Stimulated activated CD4-positive, alpha-beta T cell treated with anti-CD3 and anti-CD28 coated beads, Interleukin-15, amount 100 ng/mL, for 1 hour (primary cell): ENCODE measurements around the gene C12orf56.
"Not testable (repeated sequence)": the region's sequence is repeated elsewhere in the genome, so short reads cannot be mapped to it uniquely, and the experiment has no call there.

Experiments used
- DNase-seq, 2 donors: peaks; one replicate each; pipeline ENCODE4 v3.0.0-alpha.2; 2020; ENCODE audit warnings: low read depth in 1 of 2, low spot score in 1 of 2

Gene C12orf56

GRCh38 chr12:64311877-64312276 lies 78.7 kb downstream of the C12orf56 start:
- DNase-seq = no peak

DNA sequence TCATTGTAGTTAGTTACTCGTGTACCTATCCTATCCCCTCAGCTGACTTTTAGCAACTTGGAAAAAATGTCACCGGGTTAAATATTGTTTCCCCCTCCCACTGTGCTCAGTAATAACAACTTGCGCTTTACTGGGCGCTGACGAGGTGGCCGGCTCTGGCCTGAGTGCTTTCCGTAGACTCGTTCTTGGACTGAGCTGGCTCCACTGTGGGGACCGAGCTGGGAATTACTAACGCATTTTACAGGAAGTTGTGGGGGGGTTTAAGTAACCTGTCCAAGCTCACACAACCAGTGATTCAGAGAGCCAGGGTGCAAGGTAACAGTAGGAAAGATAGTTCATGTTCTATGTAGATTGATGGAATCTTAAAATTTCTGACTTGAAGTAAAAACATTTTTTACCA lies 86.0 kb downstream of the C12orf56 start:
- no peak for DNase-seq

- no peak for DNase-seq
Observed at GRCh38 chr12:64299628-64300027, 90.9 kb downstream of the C12orf56 start.

GRCh38 chr12:64296301-64296700 lies 94.3 kb downstream of the C12orf56 start:
- no peak for DNase-seq

DNA sequence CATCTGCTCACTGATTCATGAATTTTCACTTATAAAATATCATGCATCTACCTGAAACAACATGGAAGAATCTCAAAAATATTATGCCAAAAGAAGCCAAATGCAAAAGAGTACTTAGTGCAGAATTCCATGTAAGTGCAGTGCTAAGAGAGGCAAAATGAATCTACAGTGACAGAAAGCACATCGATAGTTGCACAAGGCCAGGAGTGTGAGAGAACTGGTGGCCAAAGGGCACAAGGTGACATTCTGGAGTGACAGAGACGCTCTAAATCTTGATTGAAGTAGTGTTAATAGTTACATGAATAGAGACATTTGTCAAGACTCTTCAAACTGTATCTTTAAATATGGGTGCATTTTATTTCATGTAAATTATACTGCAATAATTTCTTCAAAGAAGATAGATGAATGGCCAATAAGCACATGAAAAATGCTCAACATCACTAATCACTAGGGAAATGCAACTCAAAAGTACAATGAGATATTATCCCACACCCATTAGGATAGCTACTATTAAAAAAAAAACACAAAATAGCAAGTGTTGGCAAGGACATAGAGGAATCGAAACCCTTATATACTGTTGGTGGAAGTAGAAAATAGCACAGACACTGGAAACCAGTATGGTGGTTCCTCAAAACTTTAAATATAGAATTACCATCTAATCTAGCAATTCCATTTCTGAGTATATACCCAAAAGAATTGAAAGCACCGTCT lies 96.7 kb downstream of the C12orf56 start:
- no peak for DNase-seq

DNA sequence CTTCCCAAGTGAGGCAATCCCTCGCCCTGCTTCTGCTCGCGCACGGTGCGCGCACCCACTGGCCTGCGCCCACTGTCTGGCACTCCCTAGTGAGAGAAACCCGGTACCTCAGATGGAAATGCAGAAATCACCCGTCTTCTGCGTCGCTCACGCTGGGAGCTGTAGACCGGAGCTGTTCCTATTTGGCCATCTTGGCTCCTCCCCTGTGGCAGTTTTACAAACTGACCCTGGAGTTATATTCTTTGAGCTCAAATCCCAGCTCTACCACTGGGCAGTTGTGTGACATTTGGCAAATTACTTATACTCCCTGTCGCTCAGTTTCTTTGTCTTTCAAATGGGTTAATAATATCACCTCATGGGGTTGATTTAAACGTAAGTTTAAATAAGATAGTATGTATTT lies 97.4 kb downstream of the C12orf56 start:
- not testable (repeated sequence) for DNase-seq

GRCh38 chr12:64286521-64286920 lies 104.0 kb downstream of the C12orf56 start:
- DNase-seq = no peak

GRCh38 chr12:64284256-64284655 lies 106.3 kb downstream of the C12orf56 start:
- DNase-seq = no peak

- DNase-seq = no peak
Observed at GRCh38 chr12:64278421-64278820, 112.1 kb downstream of the C12orf56 start.

DNA sequence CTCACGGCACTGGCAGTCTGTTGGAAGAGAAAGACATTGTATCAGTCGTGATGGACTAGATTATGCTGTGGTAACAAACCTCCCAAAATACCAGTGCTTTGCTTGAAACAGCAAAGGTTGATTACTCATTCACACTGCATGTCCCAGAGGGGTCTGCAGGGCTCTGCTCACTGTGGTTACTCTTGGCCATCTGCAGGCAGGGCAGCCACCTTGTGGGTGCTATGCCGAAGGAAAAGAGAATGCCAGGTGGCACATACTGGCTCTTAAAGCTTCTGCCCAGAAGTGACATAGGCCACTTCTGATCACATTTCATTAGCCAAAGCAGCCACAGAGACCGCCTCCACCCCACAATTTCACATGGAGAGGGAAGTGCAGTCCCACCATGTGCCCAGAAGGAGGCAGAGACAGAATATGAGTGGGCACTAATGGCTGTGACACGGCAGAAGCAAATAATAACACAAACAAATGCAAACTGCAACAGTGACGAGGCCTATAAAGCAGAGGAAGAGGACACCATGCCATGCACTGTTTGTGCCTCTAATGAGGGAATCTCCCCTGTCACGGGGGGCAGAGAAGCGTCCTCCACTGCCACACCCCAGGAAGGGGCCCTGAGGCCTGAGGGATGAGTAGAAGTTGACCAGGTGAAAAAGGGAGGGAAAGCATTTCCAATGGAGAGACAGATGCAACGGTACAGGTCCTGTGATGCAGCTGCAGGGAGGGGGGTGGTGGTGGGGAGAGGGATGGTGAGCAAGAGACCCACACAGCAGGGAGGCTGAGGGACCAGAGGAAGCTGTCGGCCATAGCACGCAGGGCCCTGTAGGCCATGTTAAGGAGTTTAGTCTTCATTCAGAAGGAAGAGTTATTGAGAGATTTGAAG lies 116.8 kb downstream of the C12orf56 start:
- DNase-seq = no peak

DNA sequence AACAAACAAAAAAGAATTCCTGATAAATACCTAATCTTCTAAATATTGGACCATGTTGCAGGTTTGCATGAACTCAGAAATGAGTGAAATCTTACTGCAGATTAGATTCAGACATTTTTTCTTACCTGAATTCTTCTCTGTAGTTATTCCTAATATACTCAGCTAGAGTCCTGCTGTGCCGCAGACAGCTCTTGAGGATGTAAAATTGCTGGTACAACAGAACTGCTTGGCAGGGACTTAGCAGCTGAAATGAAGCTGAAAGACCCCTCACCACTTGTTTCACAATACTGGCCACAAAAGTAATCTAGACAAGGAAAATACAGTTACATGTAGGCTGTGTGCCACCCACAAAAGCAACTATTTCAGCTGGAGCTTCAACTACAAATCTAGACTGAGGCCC lies 120.1 kb downstream of the C12orf56 start:
- no peak for DNase-seq

DNA sequence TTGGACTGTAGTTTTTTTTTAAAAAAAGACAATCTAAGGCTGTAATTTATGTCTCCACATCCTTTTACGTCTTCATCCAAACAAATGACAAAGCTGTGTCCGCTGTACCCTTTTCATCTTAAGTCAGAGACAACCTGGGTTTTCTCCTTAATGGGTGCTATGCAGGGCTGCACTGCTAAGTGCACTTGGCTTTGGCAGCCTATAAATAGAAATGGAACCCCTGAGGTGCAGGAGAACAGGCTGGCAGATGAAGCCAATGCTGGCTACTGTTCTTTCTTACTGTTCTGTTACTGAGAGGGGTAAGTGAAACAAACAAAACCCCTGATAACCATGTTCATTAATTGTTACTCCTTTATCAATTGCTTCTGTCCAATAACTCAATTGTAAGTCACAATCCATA lies 121.4 kb downstream of the C12orf56 start:
- DNase-seq = no peak

- DNase-seq = no peak
Observed at GRCh38 chr12:64268409-64268808, 122.1 kb downstream of the C12orf56 start.

DNA sequence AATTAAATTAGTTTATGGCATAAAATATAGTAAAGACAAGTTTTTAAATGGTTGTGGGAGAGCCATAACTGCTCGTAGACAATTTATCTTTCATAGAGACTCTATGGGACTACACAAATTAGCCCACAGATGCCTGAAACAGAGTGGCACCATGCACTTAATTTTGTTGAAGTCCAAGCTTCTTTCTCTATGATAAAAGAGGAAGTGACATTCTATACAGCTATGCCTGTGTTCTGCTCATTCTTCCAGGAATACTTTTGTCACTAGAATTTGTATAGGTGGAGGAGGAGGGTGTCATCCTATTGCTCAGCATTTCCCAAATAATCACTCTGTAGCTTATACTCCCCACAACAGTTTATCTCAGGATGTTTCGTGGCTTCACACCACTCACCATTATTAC lies 124.7 kb downstream of the C12orf56 start:
- DNase-seq = no peak

DNA sequence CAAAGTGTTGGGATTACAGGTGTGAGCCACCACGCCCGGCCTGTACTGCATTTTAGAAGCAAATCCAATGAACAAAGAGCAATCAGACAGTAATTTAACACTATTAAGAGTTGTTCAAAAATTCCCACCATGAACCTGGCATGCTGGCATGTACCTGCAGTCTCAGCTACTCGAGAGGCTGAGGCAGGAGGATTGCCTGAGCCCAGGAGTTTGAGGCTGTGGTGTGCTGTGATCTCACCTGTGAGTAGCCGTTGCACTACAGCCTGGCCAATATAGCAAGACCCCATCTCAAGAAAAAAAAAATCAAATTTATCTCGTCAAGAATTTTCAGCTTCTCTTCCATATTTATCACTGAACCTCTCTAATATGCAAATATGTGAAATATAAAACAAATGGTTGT lies 128.7 kb downstream of the C12orf56 start:
- no peak for DNase-seq

DNA sequence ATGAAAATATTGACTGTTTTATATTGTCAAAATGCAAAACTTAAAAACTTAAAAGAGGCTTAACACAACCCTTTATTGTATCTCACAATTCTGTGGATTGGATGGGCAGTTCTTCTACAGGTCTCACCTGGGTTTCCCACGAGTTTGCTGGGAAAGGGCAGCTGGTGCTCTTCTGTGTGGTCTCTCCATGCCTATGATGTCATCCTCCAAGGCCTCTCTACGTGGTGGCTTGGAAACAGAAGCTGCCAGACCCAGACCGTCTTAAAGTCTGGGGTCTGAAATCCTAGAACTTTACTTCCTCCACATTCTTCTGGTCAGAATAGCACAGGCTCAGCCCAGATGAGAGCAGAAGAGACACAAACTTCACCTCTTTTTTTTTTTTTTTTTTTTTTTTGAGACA lies 132.0 kb downstream of the C12orf56 start:
- no peak for DNase-seq

GRCh38 chr12:64256166-64256800 lies 134.3 kb downstream of the C12orf56 start:
- no peak for DNase-seq

DNA sequence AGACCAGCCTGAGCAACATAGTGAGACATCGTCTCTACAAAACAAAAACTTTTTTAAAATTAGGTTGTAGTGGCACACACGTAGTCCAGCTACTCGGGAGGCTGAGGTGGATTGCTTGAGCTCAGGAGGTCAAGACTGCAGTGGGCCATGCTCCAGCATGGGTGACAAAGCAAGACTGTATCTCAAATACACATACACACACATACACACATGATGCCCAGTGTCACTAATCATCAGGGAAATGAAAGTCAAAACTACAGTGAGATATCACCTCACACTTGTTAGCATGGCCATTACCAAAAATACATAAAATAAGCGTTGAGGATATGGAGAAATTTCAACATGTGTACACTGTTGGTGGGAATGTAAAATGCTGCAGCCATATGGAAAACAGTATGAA lies 135.3 kb downstream of the C12orf56 start:
- no peak for DNase-seq

- DNase-seq = no peak
Observed at GRCh38 chr12:64253356-64253755, 137.2 kb downstream of the C12orf56 start.

DNA sequence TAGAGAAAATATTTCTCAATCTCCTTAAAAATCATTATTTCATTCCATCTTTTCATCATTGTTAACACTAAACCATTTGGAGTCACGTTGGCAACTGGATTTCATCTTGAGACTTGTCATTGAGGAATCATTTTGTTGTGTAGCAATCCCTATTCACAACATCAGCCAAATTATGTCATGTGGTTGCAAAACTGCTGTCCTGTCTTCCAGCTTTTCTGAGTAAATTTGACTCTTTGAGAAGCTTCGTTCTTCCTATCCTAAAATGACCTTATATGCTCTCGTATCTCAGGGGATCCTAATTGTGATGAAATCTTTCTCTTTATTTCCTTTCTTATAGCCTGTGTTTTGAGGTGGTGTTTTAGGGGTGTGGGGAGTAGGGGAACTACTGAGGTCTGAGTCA lies 137.9 kb downstream of the C12orf56 start:
- DNase-seq = no peak

DNA sequence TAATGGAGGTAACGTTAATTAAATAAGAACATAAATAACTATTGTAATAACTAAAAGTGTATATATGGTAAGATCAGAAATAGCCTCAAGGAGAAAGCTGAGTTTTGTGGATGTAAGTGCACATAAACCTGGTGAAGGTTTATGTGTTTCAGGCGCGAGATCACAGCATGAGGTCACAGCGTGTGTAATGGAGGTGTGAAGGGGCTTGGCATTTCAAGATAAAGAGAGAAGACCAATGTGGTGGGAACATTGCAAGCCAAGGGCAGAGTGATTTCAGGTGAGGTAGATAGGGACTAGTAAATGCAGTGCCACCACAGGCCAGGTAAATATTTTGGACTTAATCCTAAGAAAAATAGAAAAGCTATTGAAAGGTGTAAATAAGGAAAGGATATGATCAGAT lies 146.7 kb downstream of the C12orf56 start:
- no peak for DNase-seq

DNA sequence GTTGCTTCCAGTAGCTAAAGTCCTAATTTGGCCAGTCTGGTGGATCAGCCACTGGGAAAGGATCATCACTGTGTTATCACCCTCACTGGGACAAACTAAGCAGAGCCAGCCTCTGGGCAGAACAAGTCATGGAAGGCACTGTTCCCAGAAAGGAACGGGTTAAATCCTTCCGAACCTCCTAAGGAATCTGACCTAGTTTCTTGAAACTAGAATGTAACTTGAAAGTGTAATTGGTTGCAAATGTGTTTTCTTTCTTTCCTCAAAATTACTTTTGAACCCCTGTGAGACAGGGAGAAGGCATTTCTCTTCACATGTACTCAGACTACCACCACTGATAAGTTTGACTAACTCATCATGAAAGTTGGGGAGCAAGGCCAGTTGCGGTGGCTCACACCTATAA lies 149.8 kb downstream of the C12orf56 start:
- DNase-seq = no peak
